Glutamatergic neuron (in vitro differentiated cells): ENCODE measurements around the gene FSTL3. TPM values are rescaled to one million over a fixed set of nuclear protein-coding genes. Genes with fewer than 3 reads are reported as not detected.

Experiments used
- DNase-seq: peaks from one replicate; pipeline ENCODE4 v3.0.0; 2022
- H3K27ac Mint-ChIP-seq: one replicate; pipeline ENCODE4 v1.8.0; 2020; ENCODE audit warnings: mild to moderate bottlenecking, mixed read lengths, inconsistent platforms; ENCODE audit not compliant: unreplicated experiment
- H3K27me3 Mint-ChIP-seq: one replicate; pipeline ENCODE4 v1.8.0; 2020; ENCODE audit warnings: mild to moderate bottlenecking, moderate library complexity, mixed read lengths, inconsistent platforms; ENCODE audit not compliant: unreplicated experiment
- H3K36me3 Mint-ChIP-seq: one replicate; pipeline ENCODE4 v1.8.0; 2020; ENCODE audit warnings: mild to moderate bottlenecking, mixed read lengths, inconsistent platforms; ENCODE audit not compliant: unreplicated experiment
- H3K4me1 Mint-ChIP-seq: one replicate; pipeline ENCODE4 v1.8.0; 2020; ENCODE audit warnings: mild to moderate bottlenecking, low read depth, mixed read lengths, inconsistent platforms; ENCODE audit not compliant: unreplicated experiment
- H3K4me3 Mint-ChIP-seq: one replicate; pipeline ENCODE4 v1.8.0; 2020; ENCODE audit warnings: mild to moderate bottlenecking, mixed read lengths, inconsistent platforms; ENCODE audit not compliant: unreplicated experiment
- H3K9me3 Mint-ChIP-seq: one replicate; pipeline ENCODE4 v1.8.0; 2020; ENCODE audit warnings: mild to moderate bottlenecking, moderate library complexity, mixed read lengths, inconsistent platforms; ENCODE audit not compliant: unreplicated experiment
- total RNA-seq: library from RNA; stranded (reverse); fragmentation: NEBNext Ultra II Directional; extraction: Animal tissue kit (Norgen Biotek cat#: 25700); gene quantifications from one replicate; pipeline ENCODE4 v1.2.1, GENCODE V29; 2021; ENCODE audit not compliant: unreplicated experiment
- TF ChIP-seq, protein P1 (sequence below): fragments of 200-600 bp; sonication (generic); IDR thresholded peaks from one replicate; pipeline ENCODE4 v1.5.0; 2021; ENCODE audit not compliant: partially characterized antibody, unreplicated experiment

Gene FSTL3
- total RNA-seq, 1 donor from 2014 or later, result 10.7 TPM

DNA sequence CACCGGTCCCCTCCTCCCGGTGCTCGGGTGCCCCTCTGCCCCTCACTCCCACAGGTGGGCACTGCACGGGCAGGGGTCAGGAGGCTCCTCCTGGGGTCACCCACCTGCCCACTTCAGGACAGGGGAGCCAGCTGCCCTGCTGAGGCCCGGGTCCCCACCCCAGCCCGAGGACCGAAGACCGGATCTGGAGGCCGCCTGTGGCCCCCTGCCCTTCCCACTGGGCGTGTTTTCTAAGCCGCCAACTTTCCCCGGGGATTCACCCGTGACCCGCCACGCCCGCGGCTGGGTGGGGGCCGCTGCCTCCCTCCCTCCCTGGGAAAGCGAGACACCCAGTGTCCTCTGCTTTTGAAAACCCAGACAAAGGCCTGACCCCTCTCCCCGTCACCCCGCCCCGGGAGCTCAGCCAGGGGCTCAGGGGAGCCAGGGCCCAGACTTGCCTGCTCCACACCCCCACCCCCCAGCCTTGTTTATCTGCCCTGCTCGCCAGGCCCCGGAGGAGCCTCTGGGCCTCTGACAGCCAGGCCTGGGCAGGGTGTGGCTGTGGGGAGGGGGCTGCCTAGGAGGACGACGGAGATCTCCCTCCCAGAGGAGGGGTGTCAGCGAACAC lies 33.9 kb downstream of the FSTL3 start:
- H3K4me3 Mint-ChIP-seq, result peak overlapping the region; percentile 71
- H3K36me3 Mint-ChIP-seq, result no peaks in the 10 kb centered on the region
- H3K9me3 Mint-ChIP-seq, result peaks cover 20% of the 10 kb centered on the region
- peak overlapping the region; percentile 98 for H3K27ac Mint-ChIP-seq
- peak; percentile 84 for DNase-seq
- H3K4me1 Mint-ChIP-seq, result peaks cover 13% of the 10 kb centered on the region
- H3K27me3 Mint-ChIP-seq, result peaks cover 22% of the 10 kb centered on the region
- TF ChIP-seq, protein P1, sequence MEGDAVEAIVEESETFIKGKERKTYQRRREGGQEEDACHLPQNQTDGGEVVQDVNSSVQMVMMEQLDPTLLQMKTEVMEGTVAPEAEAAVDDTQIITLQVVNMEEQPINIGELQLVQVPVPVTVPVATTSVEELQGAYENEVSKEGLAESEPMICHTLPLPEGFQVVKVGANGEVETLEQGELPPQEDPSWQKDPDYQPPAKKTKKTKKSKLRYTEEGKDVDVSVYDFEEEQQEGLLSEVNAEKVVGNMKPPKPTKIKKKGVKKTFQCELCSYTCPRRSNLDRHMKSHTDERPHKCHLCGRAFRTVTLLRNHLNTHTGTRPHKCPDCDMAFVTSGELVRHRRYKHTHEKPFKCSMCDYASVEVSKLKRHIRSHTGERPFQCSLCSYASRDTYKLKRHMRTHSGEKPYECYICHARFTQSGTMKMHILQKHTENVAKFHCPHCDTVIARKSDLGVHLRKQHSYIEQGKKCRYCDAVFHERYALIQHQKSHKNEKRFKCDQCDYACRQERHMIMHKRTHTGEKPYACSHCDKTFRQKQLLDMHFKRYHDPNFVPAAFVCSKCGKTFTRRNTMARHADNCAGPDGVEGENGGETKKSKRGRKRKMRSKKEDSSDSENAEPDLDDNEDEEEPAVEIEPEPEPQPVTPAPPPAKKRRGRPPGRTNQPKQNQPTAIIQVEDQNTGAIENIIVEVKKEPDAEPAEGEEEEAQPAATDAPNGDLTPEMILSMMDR, result no peak

DNA sequence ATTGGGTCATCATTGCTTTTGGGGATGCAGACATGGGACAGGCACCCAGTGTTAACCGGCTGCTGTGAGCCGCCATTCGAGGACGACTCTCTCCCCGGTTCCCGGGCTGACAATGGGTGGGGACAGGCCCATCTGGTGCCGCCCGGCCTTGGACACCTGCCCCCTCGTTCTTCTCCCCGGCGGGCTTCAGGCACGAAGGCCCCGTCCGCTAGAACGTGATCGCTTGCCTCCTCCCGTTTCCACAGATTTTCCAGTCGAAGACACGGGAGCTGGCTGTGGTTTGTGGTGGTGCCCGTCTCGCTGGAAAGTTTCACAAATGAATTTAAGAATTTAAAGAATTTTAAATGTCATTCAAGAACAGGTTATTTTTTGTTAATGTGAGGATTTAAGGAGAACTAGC lies 34.6 kb downstream of the FSTL3 start:
- Mint-ChIP-seq H3K27me3 (peaks cover 25% of the 10 kb centered on the region), H3K36me3 (peaks cover 5% of the 10 kb centered on the region), H3K4me3 (peak overlapping the region; percentile 94), H3K9me3 (peaks cover 24% of the 10 kb centered on the region), H3K27ac (peak overlapping the region; percentile 98), H3K4me1 (peaks cover 17% of the 10 kb centered on the region)
- TF ChIP-seq, protein P1, result no peak
- peak; percentile 80 for DNase-seq

DNA sequence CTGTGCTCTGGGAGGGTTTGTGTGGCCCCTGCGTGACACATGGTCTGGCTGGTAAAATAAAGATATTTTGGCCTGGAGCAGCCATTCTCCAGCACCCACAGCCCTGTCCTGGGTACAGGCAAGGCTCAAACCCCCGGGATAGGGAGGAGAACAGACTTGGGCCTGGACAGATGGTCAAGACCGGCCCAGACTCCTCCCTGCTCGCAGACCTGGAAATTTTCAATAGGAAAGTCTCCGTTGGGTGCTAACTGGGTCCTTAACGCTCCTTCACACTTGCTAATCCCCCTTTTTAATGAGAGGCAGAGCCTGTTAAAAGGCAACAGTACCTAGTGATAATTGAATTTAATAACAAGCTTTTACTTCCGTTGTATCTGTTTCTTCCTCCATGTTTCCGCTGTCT lies 35.1 kb downstream of the FSTL3 start:
- peaks cover 18% of the 10 kb centered on the region for H3K4me1 Mint-ChIP-seq
- H3K9me3 Mint-ChIP-seq, result peaks cover 24% of the 10 kb centered on the region
- peak overlapping the region; percentile 98 for H3K27ac Mint-ChIP-seq
- no peak for DNase-seq
- H3K36me3 Mint-ChIP-seq, result peaks cover 5% of the 10 kb centered on the region
- peak overlapping the region; percentile 94 for H3K4me3 Mint-ChIP-seq
- TF ChIP-seq, protein P1, result no peak
- peaks cover 25% of the 10 kb centered on the region for H3K27me3 Mint-ChIP-seq

DNA sequence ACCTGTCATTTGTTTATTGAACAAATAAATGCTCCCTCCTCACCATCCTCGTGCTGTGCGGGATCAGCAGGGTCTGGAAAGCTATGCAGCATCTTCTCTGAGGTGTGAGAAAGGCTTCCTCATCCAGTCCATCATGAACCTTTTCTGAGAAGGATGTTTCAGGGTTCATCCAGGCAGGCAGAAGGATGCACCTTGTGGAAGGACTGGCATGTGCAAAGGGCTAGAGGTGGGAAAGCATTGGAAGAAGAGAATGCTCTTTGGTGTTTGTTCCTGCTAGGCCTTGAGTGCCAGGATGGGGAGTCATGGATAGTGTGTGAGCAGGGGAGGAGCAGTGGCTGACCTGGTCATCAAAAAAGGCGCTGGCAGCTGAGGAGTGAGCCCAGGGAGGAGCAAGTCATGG lies 39.2 kb downstream of the FSTL3 start:
- Mint-ChIP-seq H3K27me3 (peaks cover 33% of the 10 kb centered on the region), H3K4me1 (peaks cover 28% of the 10 kb centered on the region), H3K9me3 (peaks cover 28% of the 10 kb centered on the region), H3K4me3 (peak overlapping the region; percentile 70), H3K27ac (no peak overlapping the region), H3K36me3 (peaks cover 5% of the 10 kb centered on the region)
- TF ChIP-seq, protein P1, result no peak
- no peak for DNase-seq

DNA sequence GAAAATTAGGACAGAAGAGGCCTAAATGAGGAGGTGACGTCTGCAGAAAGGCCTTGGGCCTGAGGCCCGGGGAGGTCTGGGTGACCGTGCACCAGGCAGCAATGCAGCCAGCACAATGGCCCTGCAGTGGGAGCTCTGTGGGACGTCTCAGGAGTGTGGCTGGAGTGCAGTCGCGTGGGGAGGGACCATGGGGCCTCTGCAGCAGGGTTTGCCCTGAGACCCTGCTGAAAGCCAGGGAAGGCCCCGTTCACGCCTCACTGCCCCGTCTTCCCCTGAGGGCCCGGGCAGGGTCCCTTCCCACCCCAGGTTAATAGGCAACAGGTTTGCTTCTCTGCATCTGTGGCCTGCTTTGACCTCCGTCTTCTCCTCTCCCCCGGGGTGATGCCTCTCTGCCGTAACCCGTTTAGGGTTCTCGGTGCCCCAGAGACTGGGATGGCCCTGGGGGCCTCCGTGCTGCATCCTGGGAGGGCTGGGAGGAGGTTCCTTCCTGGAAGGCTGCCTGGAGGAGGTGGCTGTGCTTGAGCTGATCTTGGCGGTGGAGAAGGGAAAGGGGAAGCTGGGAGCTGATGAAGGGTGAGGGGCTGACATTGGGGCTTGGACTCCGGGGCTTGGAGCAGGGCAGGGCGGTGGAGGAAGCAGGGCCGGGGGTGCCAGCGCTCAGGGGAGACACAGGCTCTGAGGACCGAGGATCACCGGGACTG lies 42.2 kb downstream of the FSTL3 start:
- Mint-ChIP-seq H3K4me3 (peak overlapping the region; percentile 68), H3K9me3 (peaks cover 17% of the 10 kb centered on the region), H3K36me3 (peaks cover 5% of the 10 kb centered on the region), H3K4me1 (peaks cover 15% of the 10 kb centered on the region), H3K27ac (peak overlapping the region; percentile 55), H3K27me3 (peaks cover 15% of the 10 kb centered on the region)
- TF ChIP-seq, protein P1, result no peak
- DNase-seq, result no peak
